ENCODE data around the gene TXNL1.
A peak's percentile ranks its signal among the peaks of the same experiment; 100 is the strongest.
"Not testable (repeated sequence)": the region's sequence is repeated elsewhere in the genome, so short reads cannot be mapped to it uniquely, and the experiment has no call there.

Gene TXNL1

DNA sequence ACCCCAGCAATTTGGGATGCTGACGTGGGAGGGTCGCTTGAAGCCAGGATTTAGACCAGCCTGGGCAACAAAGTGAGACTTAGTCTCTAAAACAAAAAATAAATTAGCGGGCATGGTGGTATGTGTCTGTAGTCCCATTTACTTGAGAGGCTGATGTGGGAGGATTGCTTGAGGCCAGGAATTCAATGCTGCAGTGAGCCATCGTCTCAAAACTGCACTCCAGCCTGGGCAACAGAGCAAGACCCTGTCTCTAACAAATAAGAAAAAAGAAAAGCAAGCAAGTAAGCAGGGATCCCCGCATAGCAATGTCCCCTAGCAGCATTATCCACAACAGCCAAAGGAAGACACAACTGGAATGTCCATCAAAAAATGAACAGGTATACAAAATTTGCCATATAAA lies 3.4 kb downstream of the TXNL1 start:
- Histone ChIP-seq H3K9me3 (no peaks in the 10 kb centered on the region), H3K4me3 (no peak overlapping the region), H3K36me3 (replicated peaks) (peaks cover 20% of the 10 kb centered on the region), H3K27me3 (ENCODE audit: low read depth) (no peaks in the 10 kb centered on the region), H3K4me1 (peaks cover 6% of the 10 kb centered on the region; the same call in 1 of the 2 replicates)
- in situ Hi-C loops (cut with MboI; ENCODE audit: low sequenced_read_pairs), result no loop called here
- no peak for DNase-seq (ENCODE audit: low spot score in 2 of 2)

DNA sequence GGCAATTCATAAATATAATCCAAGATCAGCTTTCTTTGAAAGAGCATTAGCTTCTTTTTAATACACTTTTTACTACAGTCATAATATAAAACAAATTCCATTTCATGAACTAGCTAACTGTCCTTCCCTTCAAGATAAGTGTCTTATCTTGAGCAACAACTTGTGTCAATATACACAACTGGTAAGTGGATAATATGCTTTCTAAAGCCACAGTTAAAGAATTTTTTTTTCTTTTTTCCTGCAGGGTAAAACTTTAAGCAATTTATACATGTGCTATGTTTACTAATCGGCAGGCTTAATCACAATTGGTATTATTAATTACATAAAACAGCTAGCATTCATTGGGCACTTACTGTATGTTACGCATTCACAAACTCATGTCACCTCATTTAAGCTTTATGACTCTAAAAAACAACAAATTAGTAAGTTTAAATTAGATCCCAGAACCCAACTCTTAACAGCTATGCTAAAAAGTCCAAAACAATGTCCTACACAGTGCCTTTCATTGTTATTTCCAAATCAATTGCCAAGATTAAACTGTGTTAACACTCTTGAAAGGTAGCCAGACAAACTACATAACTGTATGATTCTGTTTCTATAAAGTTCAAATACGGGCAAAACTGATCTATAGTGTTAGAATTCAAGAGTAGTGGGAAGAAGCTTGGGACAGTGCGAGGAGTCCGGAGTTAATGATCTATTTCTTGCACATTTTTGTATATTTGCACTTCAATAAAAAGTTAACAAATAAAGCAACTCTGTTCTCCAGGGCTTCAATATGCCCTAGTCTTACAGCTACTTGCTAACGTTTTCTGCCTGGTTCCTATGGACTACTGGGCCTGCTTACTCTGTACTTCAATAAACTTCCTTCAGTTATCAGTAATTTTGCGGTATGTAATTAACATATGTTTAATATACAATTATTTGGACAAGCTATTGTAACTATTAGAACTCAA lies 6.0 kb downstream of the TXNL1 start:
- Histone ChIP-seq H3K9me3 (no peaks in the 10 kb centered on the region), H3K4me3 (no peak overlapping the region), H3K36me3 (replicated peaks) (peaks cover 17% of the 10 kb centered on the region), H3K4me1 (peaks cover 11% of the 10 kb centered on the region), H3K27me3 (ENCODE audit: low read depth) (no peaks in the 10 kb centered on the region)
- DNase-seq (ENCODE audit: low spot score in 2 of 2), result no peak
- in situ Hi-C loops (cut with MboI; ENCODE audit: low sequenced_read_pairs), result no loop called here

DNA sequence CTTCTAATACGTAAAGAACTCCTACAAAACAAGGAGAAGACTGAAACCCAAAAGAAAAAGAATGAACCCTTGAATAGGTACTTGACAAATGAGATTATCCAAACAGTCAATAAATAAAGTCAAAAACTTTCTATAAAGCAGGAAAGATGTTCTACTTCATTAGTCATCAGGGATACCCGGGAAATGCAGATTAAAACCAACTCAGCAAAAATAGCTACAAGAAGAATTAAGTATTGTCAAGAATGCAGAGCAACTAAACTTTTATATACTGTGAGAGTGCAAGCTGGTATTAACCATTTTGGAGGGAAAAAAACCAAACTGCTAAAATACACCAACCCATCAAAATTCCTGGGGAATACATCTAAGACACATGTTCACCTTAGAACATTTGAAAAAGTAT lies 10.4 kb downstream of the TXNL1 start:
- DNase-seq (ENCODE audit: low spot score in 2 of 2), result peak in 1 of 2 experiments; percentile 34
- H3K36me3 ChIP-seq (replicated peaks), result peaks cover 18% of the 10 kb centered on the region
- no peaks in the 10 kb centered on the region for H3K9me3 ChIP-seq
- no peaks in the 10 kb centered on the region for H3K27me3 ChIP-seq (ENCODE audit: low read depth)
- H3K4me3 ChIP-seq, result no peak overlapping the region
- H3K4me1 ChIP-seq, result peaks cover 11% of the 10 kb centered on the region
- in situ Hi-C loops (cut with MboI; ENCODE audit: low sequenced_read_pairs), result no loop called here

DNA sequence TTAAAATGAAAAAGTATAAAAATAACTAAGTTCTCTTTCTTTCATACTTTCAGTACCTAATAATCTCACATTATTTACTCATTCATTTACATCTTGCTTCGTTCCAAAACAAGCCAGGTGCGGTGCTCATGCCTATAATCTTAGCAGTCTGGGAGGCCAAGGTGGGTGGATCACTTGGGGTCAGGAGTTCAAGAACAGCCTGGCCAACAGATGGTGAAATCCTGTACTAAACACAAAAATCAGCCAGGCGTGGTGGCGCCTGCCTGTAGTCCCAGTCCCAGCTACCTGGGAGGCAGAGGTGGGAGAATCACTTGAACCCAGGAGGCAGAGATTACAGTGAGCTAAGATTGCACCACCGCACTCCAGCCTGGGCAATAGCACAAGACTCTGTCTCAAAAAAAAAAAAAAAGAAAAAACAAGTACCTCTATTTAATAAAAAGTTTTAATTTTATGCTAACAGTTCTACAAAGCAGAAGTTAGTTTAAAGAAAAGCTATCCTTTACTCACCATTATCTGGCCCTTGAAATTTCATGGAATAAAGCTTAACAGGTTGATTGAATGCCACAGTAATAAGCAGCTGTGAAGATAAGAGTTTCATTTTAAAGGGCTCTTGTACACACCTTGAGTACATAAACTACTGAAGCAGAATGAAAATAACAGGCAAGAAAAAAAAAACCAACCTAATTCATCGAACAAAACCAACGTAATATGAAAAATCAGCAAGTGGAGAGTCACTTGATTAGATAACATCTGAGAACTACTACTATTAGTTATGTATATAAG lies 22.5 kb downstream of the TXNL1 start:
- no peaks in the 10 kb centered on the region for H3K4me1 ChIP-seq
- no peak for DNase-seq (ENCODE audit: low spot score in 2 of 2)
- H3K36me3 ChIP-seq (replicated peaks), result peaks cover 45% of the 10 kb centered on the region
- H3K9me3 ChIP-seq, result no peaks in the 10 kb centered on the region
- H3K27me3 ChIP-seq (ENCODE audit: low read depth), result no peaks in the 10 kb centered on the region
- no peak overlapping the region for H3K4me3 ChIP-seq
- in situ Hi-C loops (cut with MboI; ENCODE audit: low sequenced_read_pairs), result no loop called here

DNA sequence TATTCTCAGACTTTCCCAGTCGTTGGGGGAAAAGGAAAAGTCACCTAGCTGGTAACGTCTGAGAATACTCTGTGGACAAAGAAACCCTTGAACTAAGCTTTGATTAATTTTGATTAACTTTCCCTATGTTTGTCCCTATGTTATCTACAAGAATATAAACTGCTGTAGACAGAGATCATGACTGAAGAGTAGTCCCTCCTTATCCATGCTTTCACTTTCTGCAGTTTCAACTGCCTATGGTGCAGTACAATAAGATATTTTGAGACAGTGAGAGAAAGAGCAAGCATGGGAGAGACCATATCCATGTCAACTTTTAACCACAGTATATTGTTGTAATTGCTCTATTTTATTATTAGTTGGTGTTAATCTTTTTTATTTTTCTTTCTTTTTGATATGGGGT lies 31.8 kb downstream of the TXNL1 start:
- H3K36me3 ChIP-seq (replicated peaks), result peaks cover 39% of the 10 kb centered on the region
- in situ Hi-C loops (cut with MboI; ENCODE audit: low sequenced_read_pairs), result no loop called here

DNA sequence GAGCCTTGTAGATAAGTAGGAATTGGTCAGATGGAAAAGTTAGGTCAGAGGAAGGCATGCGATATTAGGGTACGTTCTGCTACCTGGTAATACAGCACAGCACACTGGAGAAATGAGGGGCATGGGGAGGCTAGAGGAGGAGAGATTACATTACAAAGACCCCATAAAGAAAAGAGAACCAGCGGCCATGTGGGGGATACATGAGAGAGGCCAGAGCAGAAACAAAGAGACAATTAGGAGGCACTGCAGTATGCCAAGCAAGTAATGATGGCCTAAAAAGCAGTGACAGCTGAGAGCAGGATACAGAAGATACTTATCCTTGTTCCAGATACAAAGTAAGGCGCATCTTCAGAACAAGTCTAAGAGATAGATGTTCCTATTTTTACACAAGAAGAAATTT lies 40.0 kb downstream of the TXNL1 start:
- DNase-seq (ENCODE audit: low spot score in 2 of 2), result no peak
- Histone ChIP-seq H3K36me3 (replicated peaks) (peaks cover 9% of the 10 kb centered on the region), H3K4me3 (no peak overlapping the region), H3K9me3 (no peaks in the 10 kb centered on the region), H3K4me1 (no peaks in the 10 kb centered on the region), H3K27me3 (ENCODE audit: low read depth) (no peaks in the 10 kb centered on the region)
- in situ Hi-C loops (cut with MboI; ENCODE audit: low sequenced_read_pairs), result no loop called here

More for the DNA sequence above, 31.8 kb downstream of the TXNL1 start:
- no peak for DNase-seq (ENCODE audit: low spot score in 2 of 2)
- H3K27me3 ChIP-seq (ENCODE audit: low read depth), result no peaks in the 10 kb centered on the region
- H3K4me3 ChIP-seq, result no peak overlapping the region
- H3K9me3 ChIP-seq, result no peaks in the 10 kb centered on the region
- no peaks in the 10 kb centered on the region for H3K4me1 ChIP-seq

DNA sequence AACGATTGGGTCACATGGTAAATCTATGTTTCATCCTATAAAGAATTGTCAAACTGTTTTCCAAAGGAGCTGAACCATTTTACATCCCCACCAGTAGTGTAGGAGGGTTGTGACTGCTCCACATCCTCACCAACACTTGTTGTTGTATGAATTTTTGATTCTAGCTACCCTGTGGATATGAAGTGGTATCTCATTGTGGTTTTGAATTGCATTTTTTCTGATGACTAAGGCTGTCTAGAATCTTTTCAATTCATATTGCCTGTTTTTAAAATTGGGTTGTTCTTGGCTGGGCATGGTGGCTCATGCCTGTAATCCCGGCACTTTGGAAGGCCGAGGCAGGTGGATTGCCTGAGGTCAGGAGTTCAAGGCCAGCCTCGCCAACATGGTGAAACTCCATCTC lies 44.5 kb downstream of the TXNL1 start:
- in situ Hi-C loops (cut with MboI; ENCODE audit: low sequenced_read_pairs), result no loop called here
- DNase-seq (ENCODE audit: low spot score in 2 of 2), result no peak

DNA sequence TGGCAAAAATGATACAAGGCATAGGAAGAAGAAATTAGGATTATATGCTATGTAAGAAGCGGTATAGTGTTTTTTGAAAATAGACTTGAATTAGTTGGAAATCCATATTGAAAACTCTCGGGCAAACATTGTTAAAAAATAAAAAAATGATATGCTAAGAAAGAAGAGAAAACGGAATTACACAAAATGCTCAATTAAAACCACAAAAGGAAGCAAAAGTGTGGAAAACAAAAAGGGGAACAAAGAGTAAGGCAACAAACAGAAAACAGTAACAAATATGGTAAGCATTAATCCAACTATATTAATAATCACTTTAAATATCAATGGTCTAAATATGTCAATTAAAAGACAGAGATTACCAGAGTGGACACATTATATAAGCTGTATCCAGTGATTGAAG lies 58.4 kb downstream of the TXNL1 start:
- Histone ChIP-seq H3K36me3 (replicated peaks) (no peaks in the 10 kb centered on the region), H3K4me3 (no peak overlapping the region), H3K4me1 (peaks cover 4% of the 10 kb centered on the region; the same call in 1 of the 2 replicates), H3K9me3 (no peaks in the 10 kb centered on the region), H3K27me3 (ENCODE audit: low read depth) (no peaks in the 10 kb centered on the region)
- no peak for DNase-seq (ENCODE audit: low spot score in 2 of 2)
- in situ Hi-C loops (cut with MboI; ENCODE audit: low sequenced_read_pairs), result no loop called here

More for the DNA sequence above, 44.5 kb downstream of the TXNL1 start:
- Histone ChIP-seq H3K4me1 (no peaks in the 10 kb centered on the region), H3K4me3 (no peak overlapping the region), H3K36me3 (replicated peaks) (no peaks in the 10 kb centered on the region), H3K27me3 (ENCODE audit: low read depth) (no peaks in the 10 kb centered on the region), H3K9me3 (no peaks in the 10 kb centered on the region)

DNA sequence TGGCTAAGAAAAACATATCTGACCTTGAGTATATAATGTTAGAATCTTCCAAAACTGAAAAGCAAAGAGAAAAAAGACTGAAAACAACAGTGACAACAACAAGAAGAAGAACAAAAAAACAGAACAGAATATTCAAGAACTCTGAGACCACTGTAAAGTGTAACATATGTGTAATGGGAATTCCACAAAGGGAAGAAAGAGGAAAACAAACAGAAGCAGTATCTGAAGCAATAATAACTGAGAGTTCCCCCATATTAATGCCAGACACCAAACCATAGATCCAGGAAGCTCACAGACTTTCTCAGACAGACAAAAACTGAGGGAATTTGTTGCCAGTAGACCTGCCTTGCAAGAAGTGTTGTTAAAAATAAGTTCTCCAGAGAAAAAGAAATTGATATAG lies 58.9 kb downstream of the TXNL1 start:
- Histone ChIP-seq H3K9me3 (no peaks in the 10 kb centered on the region), H3K27me3 (ENCODE audit: low read depth) (no peaks in the 10 kb centered on the region), H3K36me3 (replicated peaks) (no peaks in the 10 kb centered on the region), H3K4me3 (no peak overlapping the region), H3K4me1 (peaks cover 4% of the 10 kb centered on the region; the same call in 1 of the 2 replicates)
- no peak for DNase-seq (ENCODE audit: low spot score in 2 of 2)
- in situ Hi-C loops (cut with MboI; ENCODE audit: low sequenced_read_pairs), result no loop called here

DNA sequence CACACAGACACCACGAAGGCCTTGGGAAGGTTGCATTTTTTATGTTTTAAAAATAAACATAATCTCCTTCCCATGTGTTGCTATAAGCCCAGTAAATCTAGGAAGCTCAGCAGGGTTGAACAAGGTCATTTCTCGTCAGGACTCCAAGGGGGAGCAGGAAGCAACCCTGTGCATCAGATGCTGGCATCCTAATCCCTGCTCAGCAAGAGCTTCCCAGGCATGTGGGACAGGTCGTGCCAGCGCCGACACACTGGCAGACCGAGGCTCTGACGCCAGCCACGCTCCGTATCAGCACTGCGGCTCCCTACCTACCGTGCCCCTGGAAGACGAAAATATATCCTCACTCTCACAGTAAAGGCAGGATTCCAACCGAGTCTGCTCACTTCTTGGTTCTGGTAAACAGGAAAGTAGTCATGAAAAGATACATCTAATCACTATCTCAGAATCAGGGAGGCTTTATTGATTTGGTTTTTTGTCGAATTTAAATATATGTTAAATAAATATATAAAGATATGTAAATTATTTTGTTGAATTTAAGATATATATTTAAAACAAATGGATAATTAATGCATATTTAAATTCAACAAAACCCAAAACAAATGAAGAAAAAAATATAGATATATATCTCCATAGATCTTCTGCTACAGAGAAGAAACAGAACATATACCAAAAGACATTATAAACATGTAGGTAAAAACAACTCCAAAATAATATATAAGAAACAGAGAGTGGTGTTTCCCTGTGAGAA lies 61.4 kb downstream of the TXNL1 start:
- in situ Hi-C loops (cut with MboI; ENCODE audit: low sequenced_read_pairs), result no loop called here
- peak; percentile 8 to 19 for DNase-seq (ENCODE audit: low spot score in 2 of 2)
- H3K4me3 ChIP-seq, result no peak overlapping the region
- no peaks in the 10 kb centered on the region for H3K27me3 ChIP-seq (ENCODE audit: low read depth)
- no peaks in the 10 kb centered on the region for H3K36me3 ChIP-seq (replicated peaks)
- no peaks in the 10 kb centered on the region for H3K9me3 ChIP-seq
- peaks cover 4% of the 10 kb centered on the region; the same call in 1 of the 2 replicates for H3K4me1 ChIP-seq

DNA sequence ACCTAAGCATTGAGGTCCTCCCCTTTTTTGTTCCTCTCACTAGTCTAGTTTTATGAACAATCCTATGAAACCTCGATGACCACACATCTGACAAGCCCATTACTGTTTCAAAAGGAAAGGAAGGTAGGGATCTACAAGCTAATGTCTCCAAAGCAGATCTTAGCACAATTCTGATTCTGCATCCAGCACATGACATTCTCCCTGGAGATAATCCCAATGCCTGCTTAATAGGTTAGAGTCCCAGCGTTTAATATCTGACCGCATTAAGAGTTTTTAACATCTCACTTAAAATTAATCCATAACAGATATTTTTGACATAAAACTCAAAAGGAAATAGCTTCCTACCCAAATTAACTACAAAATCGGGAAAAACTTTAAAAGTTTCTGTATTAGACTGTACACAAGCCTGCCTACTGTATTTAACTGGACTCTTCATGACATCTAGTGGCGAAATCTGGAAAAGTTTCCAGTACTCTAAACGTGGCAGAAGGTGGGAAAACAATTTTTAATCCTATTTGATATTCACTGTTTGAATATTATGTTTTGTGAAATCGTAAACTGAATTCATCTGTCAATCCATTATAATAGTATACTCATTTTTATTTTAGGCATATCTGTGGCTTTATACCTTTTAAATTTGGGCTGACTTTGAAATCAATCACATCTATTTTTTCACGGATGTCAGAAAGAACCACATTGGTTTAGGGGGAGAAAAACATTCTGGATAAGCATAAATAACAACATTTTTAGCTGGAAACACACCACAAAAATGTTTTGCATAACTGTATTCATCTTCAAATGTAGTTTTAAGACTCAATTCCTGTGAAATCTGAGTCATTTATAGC lies 62.4 kb downstream of the TXNL1 start:
- peak; percentile 43 to 54 for DNase-seq (ENCODE audit: low spot score in 2 of 2)
- H3K27me3 ChIP-seq (ENCODE audit: low read depth), result no peaks in the 10 kb centered on the region
- in situ Hi-C loops (cut with MboI; ENCODE audit: low sequenced_read_pairs), result no loop called here
- peaks cover 6% of the 10 kb centered on the region; the same call in 1 of the 2 replicates for H3K4me1 ChIP-seq
- H3K36me3 ChIP-seq (replicated peaks), result no peaks in the 10 kb centered on the region
- no peaks in the 10 kb centered on the region for H3K9me3 ChIP-seq
- no peak overlapping the region for H3K4me3 ChIP-seq

DNA sequence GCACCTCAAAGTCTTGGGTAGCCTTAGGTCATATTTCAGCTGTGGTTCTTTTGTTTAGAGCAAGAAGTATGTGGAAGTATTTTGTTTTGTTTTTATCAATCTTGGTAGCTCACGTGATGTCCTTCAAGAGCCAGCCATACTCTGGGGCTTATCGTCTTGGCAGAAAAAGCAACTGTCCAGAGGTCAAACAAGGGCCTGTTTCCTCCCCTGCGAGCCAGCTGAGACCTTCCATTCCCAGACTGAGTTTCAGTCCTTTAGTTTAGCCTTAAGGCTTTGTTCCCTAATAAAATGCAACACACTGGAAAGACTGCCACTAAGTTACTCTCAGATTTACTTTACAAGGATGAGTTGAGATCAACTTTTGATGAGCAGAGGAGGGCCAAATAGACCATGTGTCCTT lies 63.5 kb downstream of the TXNL1 start:
- H3K27me3 ChIP-seq (ENCODE audit: low read depth), result no peaks in the 10 kb centered on the region
- no peaks in the 10 kb centered on the region for H3K36me3 ChIP-seq (replicated peaks)
- H3K9me3 ChIP-seq, result no peaks in the 10 kb centered on the region
- H3K4me1 ChIP-seq, result peaks cover 10% of the 10 kb centered on the region; the same call in 1 of the 2 replicates
- no peak for DNase-seq (ENCODE audit: low spot score in 2 of 2)
- in situ Hi-C loops (cut with MboI; ENCODE audit: low sequenced_read_pairs), result loop anchor here (25.0 kb wide), 3 partner anchors 238 to 1338 kb away; no protein-coding TSS in a partner anchor
- H3K4me3 ChIP-seq, result no peak overlapping the region

DNA sequence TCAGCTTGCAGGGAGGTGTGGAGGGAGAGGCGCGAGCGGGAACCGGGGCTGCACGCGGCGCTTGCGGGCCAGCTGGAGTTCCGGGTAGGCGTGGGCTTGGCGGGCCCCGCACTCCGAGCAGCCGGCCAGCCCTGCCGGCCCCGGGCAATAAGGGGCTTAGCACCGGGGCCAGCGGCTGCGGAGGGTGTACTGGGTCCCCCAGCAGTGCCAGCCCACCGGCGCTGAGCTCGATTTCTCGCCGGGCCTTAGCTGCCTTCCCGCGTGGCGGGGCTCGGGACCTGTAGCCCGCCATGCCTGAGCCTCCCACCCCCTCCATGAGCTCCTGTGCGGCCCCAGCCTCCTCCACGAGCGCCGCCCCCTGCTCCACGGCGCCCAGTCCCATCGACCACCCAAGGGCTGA lies 66.1 kb downstream of the TXNL1 start:
- H3K27me3 ChIP-seq (ENCODE audit: low read depth); H3K9me3 ChIP-seq; H3K4me1 ChIP-seq; H3K4me3 ChIP-seq; DNase-seq (ENCODE audit: low spot score in 2 of 2); H3K36me3 ChIP-seq (replicated peaks): not testable (repeated sequence)
- in situ Hi-C loops (cut with MboI; ENCODE audit: low sequenced_read_pairs), result loop anchor here (25.0 kb wide), 3 partner anchors 235 to 1335 kb away; no protein-coding TSS in a partner anchor
